CD4-positive, alpha-beta T cell (primary cell): ENCODE measurements around the gene NLE1. TPM values are rescaled to one million over a fixed set of nuclear protein-coding genes. Genes with fewer than 3 reads are reported as not detected.

Experiments
- ATAC-seq: fragments of 200-7000 bp; cut with Tn5 transposase; one replicate; pipeline ENCODE4 v1.10.0; 2022; ENCODE audit warnings: mild to moderate bottlenecking; ENCODE audit not compliant: poor library complexity
- CTCF ChIA-PET: fragments of 350-600 bp; sonication (Branson Sonifier 250); formaldehyde crosslinking; loops from one replicate; lab custom pipeline; 2021; ENCODE audit warnings: antibody characterized with exemption, inconsistent platforms; lab: Charles Lee
- POLR2A ChIA-PET: fragments of 350-600 bp; sonication (Branson Sonifier 250); formaldehyde crosslinking; loops from one replicate; lab custom pipeline; 2021; ENCODE audit warnings: antibody characterized with exemption, inconsistent platforms; lab: Charles Lee
- DNase-seq, 14 experiments: peaks; one replicate each; pipeline ENCODE4 v3.0.0-alpha.2; 2013 to 2020; ENCODE audit warnings: mixed read lengths in 2 of 14
- H3K27ac ChIP-seq, 2 donors: one replicate each; pipeline versions ENCODE4 v1.5.1 to v1.7.0; 2013; ENCODE audit warnings: low read length in 2 of 2, low read depth in 1 of 2, mild to moderate bottlenecking in 1 of 2
- H3K27me3 ChIP-seq, 2 experiments: 1 replicate in 1 of 2; 2 replicates in 1 of 2; pipeline versions ENCODE4 v1.6.1 to v1.7.0; 2013; ENCODE audit warnings: low read length in 2 of 2, control low read depth in 1 of 2, mild to moderate bottlenecking in 1 of 2, moderate library complexity in 1 of 2; ENCODE audit not compliant: insufficient read depth in 2 of 2, control insufficient read depth in 1 of 2
- H3K36me3 ChIP-seq: one replicate; pipeline ENCODE4 v1.6.1; 2013; ENCODE audit warnings: low read length, control low read depth; ENCODE audit not compliant: insufficient read depth
- H3K4me1 ChIP-seq: one replicate; pipeline ENCODE4 v1.6.1; 2013; ENCODE audit warnings: low read length, control low read depth; ENCODE audit not compliant: insufficient read depth
- H3K4me3 ChIP-seq: one replicate; pipeline ENCODE4 v1.5.1; 2013; ENCODE audit warnings: mild to moderate bottlenecking, low read length, moderate library complexity
- H3K9me3 ChIP-seq, 2 experiments: 1 replicate in 1 of 2; 2 replicates in 1 of 2; pipeline versions ENCODE4 v1.6.1 to v1.7.0; 2013; ENCODE audit warnings: low read length in 2 of 2, mild to moderate bottlenecking in 2 of 2, control low read depth in 1 of 2, moderate library complexity in 1 of 2; ENCODE audit not compliant: control insufficient read depth in 1 of 2, insufficient read depth in 1 of 2
- H3K27ac Mint-ChIP-seq: one replicate; pipeline ENCODE4 v1.8.0; 2020; ENCODE audit warnings: mixed read lengths
- H3K27me3 Mint-ChIP-seq: one replicate; pipeline ENCODE4 v1.8.0; 2021; ENCODE audit warnings: mixed read lengths
- H3K36me3 Mint-ChIP-seq: one replicate; pipeline ENCODE4 v1.8.0; 2021; ENCODE audit warnings: low read depth, mixed read lengths
- H3K4me1 Mint-ChIP-seq: one replicate; pipeline ENCODE4 v1.8.0; 2021; ENCODE audit warnings: low read depth, mixed read lengths
- H3K4me3 Mint-ChIP-seq: one replicate; pipeline ENCODE4 v1.8.0; 2020; ENCODE audit warnings: mild to moderate bottlenecking, mixed read lengths
- H3K9me3 Mint-ChIP-seq: one replicate; pipeline ENCODE4 v1.8.0; 2020; ENCODE audit warnings: mixed read lengths
- intact Hi-C, 2 experiments: fragments of 100-400 bp; cut with DNase I in 1 of 2; cut with micrococcal nuclease in 1 of 2; formaldehyde crosslinking; loops; one replicate each; pipeline versions ENCODE4 v1.15.1 to v1.9.0; 2023 to 2025; cut with DNase I, micrococcal nuclease
- total RNA-seq, 174 experiments: library from RNA in 2 of 174; stranded (reverse) in 2 of 174; gene quantifications; one replicate each; pipeline ENCODE4 v1.2.3 and lab custom pipeline; 2021 to 2026
- TF ChIP-seq, protein P1 (sequence below): fragments of 200-600 bp; IDR thresholded peaks from one replicate; pipeline ENCODE4 v1.8.0; 2022; ENCODE audit warnings: antibody characterized with exemption, mild to moderate bottlenecking

The NLE1 gene
- total RNA-seq, 2 experiments from 2014 or later: 8.9 to 9.5 TPM

DNA sequence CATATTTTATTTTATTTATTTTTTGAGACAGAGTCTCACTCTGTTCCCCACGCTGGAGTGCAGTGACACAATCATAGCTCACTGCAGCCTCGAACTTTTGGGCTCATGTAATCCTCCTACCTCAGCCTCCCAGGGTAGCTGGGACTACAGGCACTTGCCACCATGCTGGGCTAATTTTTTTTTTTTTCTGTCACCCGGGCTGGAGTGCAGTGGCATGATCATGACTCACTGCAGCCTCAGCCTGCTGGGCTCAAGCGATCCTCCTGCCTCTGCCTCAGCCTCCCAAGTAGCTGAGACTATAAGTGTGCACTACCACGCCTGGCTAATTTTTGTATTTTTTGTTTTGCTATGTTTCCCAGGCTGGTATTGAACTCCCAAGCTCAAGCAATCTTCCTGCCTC lies 22.6 kb upstream of the NLE1 start:
- intact Hi-C loops: loop anchor here (5.0 to 10.0 kb wide), 2 partner anchors 640 to 643 kb away; partner anchors contain the start of gene TAF15 (in 2 of the 2)
- CTCF ChIA-PET: interaction anchor here (0.6 to 2.0 kb wide), 5 partner anchors 46 to 599 kb away, joined by 3 to 5 read pairs (median 4); no protein-coding TSS in a partner anchor
- H3K4me1 ChIP-seq: peaks cover 40% of the 10 kb centered on the region

GRCh38 chr17:35163886-35164285 lies 21.8 kb upstream of the NLE1 start:
- H3K27me3 ChIP-seq: no peaks in the 10 kb centered on the region
- peaks cover 60% of the 10 kb centered on the region for H3K4me1 Mint-ChIP-seq
- H3K4me3 Mint-ChIP-seq: no peak overlapping the region
- H3K9me3 ChIP-seq: no peaks in the 10 kb centered on the region
- H3K27ac Mint-ChIP-seq: peak overlapping the region; percentile 89
- no peak overlapping the region for H3K4me3 ChIP-seq
- POLR2A ChIA-PET: interaction anchor here (1.5 to 4.4 kb wide), 3 partner anchors 50 to 79 kb away, joined by 5 to 48 read pairs (median 8); partner anchors contain the start of gene SLFN5
- no peaks in the 10 kb centered on the region for H3K9me3 Mint-ChIP-seq
- no peak overlapping the region for H3K27ac ChIP-seq
- no peaks in the 10 kb centered on the region for H3K27me3 Mint-ChIP-seq
- H3K36me3 Mint-ChIP-seq: no peaks in the 10 kb centered on the region
- peaks cover 48% of the 10 kb centered on the region for H3K4me1 ChIP-seq
- intact Hi-C loops: loop anchor here (5.0 to 10.0 kb wide), 2 partner anchors 641 to 643 kb away; partner anchors contain the start of gene TAF15 (in 2 of the 2)
- ATAC-seq (no peak), DNase-seq (peak in 1 of 14 experiments; percentile 12)
- TF ChIP-seq, protein P1, sequence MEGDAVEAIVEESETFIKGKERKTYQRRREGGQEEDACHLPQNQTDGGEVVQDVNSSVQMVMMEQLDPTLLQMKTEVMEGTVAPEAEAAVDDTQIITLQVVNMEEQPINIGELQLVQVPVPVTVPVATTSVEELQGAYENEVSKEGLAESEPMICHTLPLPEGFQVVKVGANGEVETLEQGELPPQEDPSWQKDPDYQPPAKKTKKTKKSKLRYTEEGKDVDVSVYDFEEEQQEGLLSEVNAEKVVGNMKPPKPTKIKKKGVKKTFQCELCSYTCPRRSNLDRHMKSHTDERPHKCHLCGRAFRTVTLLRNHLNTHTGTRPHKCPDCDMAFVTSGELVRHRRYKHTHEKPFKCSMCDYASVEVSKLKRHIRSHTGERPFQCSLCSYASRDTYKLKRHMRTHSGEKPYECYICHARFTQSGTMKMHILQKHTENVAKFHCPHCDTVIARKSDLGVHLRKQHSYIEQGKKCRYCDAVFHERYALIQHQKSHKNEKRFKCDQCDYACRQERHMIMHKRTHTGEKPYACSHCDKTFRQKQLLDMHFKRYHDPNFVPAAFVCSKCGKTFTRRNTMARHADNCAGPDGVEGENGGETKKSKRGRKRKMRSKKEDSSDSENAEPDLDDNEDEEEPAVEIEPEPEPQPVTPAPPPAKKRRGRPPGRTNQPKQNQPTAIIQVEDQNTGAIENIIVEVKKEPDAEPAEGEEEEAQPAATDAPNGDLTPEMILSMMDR: no peak
- H3K36me3 ChIP-seq: no peaks in the 10 kb centered on the region
- CTCF ChIA-PET: interaction anchor here (0.8 to 2.0 kb wide), 3 partner anchors 149 to 600 kb away, joined by 3 to 5 read pairs (median 5); no protein-coding TSS in a partner anchor

More for the DNA sequence above, 22.6 kb upstream of the NLE1 start:
- Histone ChIP-seq H3K36me3 (no peaks in the 10 kb centered on the region), H3K4me3 (no peak overlapping the region), H3K27ac (no peak overlapping the region), H3K9me3 (no peaks in the 10 kb centered on the region), H3K27me3 (no peaks in the 10 kb centered on the region)
- no peak for ATAC-seq
- no peaks in the 10 kb centered on the region for H3K36me3 Mint-ChIP-seq
- peaks cover 51% of the 10 kb centered on the region for H3K4me1 Mint-ChIP-seq
- no peak overlapping the region for H3K4me3 Mint-ChIP-seq
- no peaks in the 10 kb centered on the region for H3K9me3 Mint-ChIP-seq
- TF ChIP-seq, protein P1: no peak
- H3K27ac Mint-ChIP-seq: peak overlapping the region; percentile 6
- POLR2A ChIA-PET: interaction anchor here (2.2 kb wide), 1 partner anchor 49 kb away, joined by 8 read pairs; no protein-coding TSS in a partner anchor
- H3K27me3 Mint-ChIP-seq: no peaks in the 10 kb centered on the region
- DNase-seq: peak in 1 of 14 experiments; percentile 20

DNA sequence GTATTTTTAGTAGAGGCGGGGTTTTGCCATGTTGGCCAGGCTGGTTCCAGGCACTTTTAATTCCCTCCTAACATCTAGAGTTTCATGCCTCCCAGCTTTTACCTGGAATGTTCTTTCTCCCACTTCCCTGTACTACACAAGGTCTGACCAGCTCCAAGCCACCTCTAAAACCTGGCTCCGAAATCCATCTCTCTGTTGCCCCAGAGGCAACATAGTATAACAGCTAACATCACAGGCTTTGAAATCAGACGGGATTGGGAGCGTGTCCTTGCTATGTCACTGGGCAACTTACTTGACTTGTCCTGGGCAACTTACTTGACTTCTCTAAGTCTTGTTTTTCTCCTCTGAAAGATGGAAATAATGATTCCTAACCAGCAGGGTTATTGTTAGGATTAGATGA lies 20.7 kb upstream of the NLE1 start:
- H3K36me3 Mint-ChIP-seq: no peaks in the 10 kb centered on the region
- DNase-seq (no peak), ATAC-seq (no peak)
- peaks cover 53% of the 10 kb centered on the region for H3K4me1 ChIP-seq
- H3K27me3 Mint-ChIP-seq: no peaks in the 10 kb centered on the region
- intact Hi-C loops: loop anchor here (5.0 to 10.0 kb wide), 2 partner anchors 642 to 645 kb away; partner anchors contain the start of gene TAF15 (in 2 of the 2)
- CTCF ChIA-PET: interaction anchor here (2.0 kb wide), 1 partner anchor 150 kb away, joined by 5 read pairs; no protein-coding TSS in a partner anchor
- peak overlapping the region in 1 of 2 donors; percentile 62 for H3K27ac ChIP-seq
- no peaks in the 10 kb centered on the region for H3K36me3 ChIP-seq
- peaks cover 67% of the 10 kb centered on the region for H3K4me1 Mint-ChIP-seq
- H3K9me3 ChIP-seq: no peaks in the 10 kb centered on the region
- H3K27ac Mint-ChIP-seq: peak overlapping the region; percentile 89
- POLR2A ChIA-PET: interaction anchor here (1.0 to 4.4 kb wide), 4 partner anchors 51 to 377 kb away, joined by 3 to 48 read pairs (median 8); partner anchors contain the start of gene SLFN5
- H3K4me3 ChIP-seq: no peak overlapping the region
- H3K4me3 Mint-ChIP-seq: no peak overlapping the region
- H3K27me3 ChIP-seq: no peaks in the 10 kb centered on the region
- no peaks in the 10 kb centered on the region for H3K9me3 Mint-ChIP-seq
- TF ChIP-seq, protein P1: no peak
